Stomach smooth muscle (tissue), 2 donors: ENCODE measurements around the gene DCAF7.

Experiments used
- H3K27ac ChIP-seq: one replicate; pipeline ENCODE4 v1.7.0; 2013; ENCODE audit warnings: mild to moderate bottlenecking, low read length, inconsistent platforms
- H3K27me3 ChIP-seq, 2 donors: one replicate each; pipeline ENCODE4 v1.7.0; 2013; ENCODE audit warnings: low read length in 2 of 2; ENCODE audit not compliant: insufficient read depth in 2 of 2, control insufficient read depth in 1 of 2
- H3K36me3 ChIP-seq, 2 donors: one replicate each; pipeline ENCODE4 v1.7.0; 2013; ENCODE audit warnings: low read length in 2 of 2; ENCODE audit not compliant: control insufficient read depth in 2 of 2, insufficient read depth in 2 of 2
- H3K4me1 ChIP-seq: one replicate; pipeline ENCODE4 v1.7.0; 2013; ENCODE audit warnings: low read length; ENCODE audit not compliant: control insufficient read depth, insufficient read depth
- H3K4me3 ChIP-seq, 2 donors: one replicate each; pipeline ENCODE4 v1.7.0; 2013; ENCODE audit warnings: low read length in 2 of 2
- H3K9ac ChIP-seq, 2 donors: one replicate each; pipeline ENCODE4 v1.7.0; 2013; ENCODE audit warnings: low read length in 2 of 2, mild to moderate bottlenecking in 1 of 2
- H3K9me3 ChIP-seq, 2 donors: one replicate each; pipeline ENCODE4 v1.7.0; 2013; ENCODE audit warnings: low read length in 2 of 2; ENCODE audit not compliant: control insufficient read depth in 2 of 2
- donor health status: healthy.
- donor health status: Pancreatic carcinoma.

DCAF7 gene

GRCh38 chr17:63514974-63515373, 35.3 kb upstream of the DCAF7 start:
- H3K36me3 ChIP-seq, result no peaks in the 10 kb centered on the region
- H3K9me3 ChIP-seq, result no peaks in the 10 kb centered on the region
- H3K9ac ChIP-seq, result no peak overlapping the region
- peaks cover 0 to 6% of the 10 kb centered on the region in 2 donors for H3K27me3 ChIP-seq
- no peak overlapping the region for H3K4me3 ChIP-seq
- no peak overlapping the region for H3K27ac ChIP-seq
- no peaks in the 10 kb centered on the region for H3K4me1 ChIP-seq

GRCh38 chr17:63515426-63515825, 34.9 kb upstream of the DCAF7 start:
- Histone ChIP-seq H3K9ac (no peak overlapping the region), H3K4me3 (no peak overlapping the region), H3K9me3 (no peaks in the 10 kb centered on the region), H3K27me3 (peaks cover 0 to 6% of the 10 kb centered on the region in 2 donors), H3K27ac (no peak overlapping the region), H3K4me1 (no peaks in the 10 kb centered on the region), H3K36me3 (no peaks in the 10 kb centered on the region)

- Histone ChIP-seq H3K4me3 (no peak overlapping the region), H3K9me3 (no peaks in the 10 kb centered on the region), H3K27me3 (peaks cover 0 to 6% of the 10 kb centered on the region in 2 donors), H3K4me1 (no peaks in the 10 kb centered on the region), H3K9ac (no peak overlapping the region), H3K27ac (no peak overlapping the region), H3K36me3 (no peaks in the 10 kb centered on the region)
Measured at GRCh38 chr17:63516910-63517824, 33.1 kb upstream of the DCAF7 start.

- H3K27ac ChIP-seq, result no peak overlapping the region
- no peak overlapping the region for H3K9ac ChIP-seq
- H3K4me3 ChIP-seq, result no peak overlapping the region
- H3K4me1 ChIP-seq, result no peaks in the 10 kb centered on the region
- no peaks in the 10 kb centered on the region for H3K9me3 ChIP-seq
- H3K36me3 ChIP-seq, result no peaks in the 10 kb centered on the region
- peaks cover 0 to 6% of the 10 kb centered on the region in 2 donors for H3K27me3 ChIP-seq
Measured at GRCh38 chr17:63517825-63518534, 32.3 kb upstream of the DCAF7 start.

DNA sequence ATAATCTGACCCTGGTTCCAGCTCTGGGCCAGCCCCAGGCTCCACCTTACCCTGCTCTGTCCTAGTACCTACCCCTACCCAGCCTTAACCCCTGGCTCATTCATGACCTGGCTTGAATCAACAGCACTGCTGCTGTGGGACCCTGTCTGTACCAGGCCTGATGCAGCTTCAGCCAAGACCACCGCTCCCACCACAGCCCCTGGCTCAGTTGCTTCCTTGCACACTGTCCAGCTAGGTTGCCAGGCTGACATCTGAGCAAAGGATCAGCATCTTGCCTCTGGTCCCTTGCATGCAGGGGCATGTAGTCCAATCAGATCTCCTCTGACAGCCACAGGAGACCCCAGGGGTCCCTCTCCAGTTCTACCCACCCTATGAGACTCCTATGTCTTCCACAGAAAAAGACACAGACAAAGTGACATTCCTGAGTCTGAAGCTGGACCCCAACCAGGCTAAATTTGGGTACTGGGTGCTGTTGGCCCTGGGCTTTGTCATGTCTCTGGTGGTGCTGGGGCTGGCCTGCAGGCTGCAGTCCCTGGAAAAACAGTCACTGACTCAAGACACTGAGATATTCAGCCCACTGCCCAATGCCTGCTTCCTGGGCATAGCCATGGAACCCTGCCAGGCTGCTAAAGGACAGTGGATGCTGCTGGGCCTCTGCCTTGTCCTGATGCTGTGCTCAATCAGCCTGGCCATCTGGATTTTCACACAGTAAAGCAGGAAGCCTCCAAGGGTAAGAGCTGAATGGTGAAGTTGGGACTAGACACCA, 31.0 kb upstream of the DCAF7 start:
- no peaks in the 10 kb centered on the region for H3K36me3 ChIP-seq
- H3K27ac ChIP-seq, result no peak overlapping the region
- H3K4me1 ChIP-seq, result no peaks in the 10 kb centered on the region
- no peak overlapping the region for H3K9ac ChIP-seq
- no peak overlapping the region for H3K4me3 ChIP-seq
- H3K9me3 ChIP-seq, result no peaks in the 10 kb centered on the region
- H3K27me3 ChIP-seq, result peaks cover 0 to 9% of the 10 kb centered on the region in 2 donors

DNA sequence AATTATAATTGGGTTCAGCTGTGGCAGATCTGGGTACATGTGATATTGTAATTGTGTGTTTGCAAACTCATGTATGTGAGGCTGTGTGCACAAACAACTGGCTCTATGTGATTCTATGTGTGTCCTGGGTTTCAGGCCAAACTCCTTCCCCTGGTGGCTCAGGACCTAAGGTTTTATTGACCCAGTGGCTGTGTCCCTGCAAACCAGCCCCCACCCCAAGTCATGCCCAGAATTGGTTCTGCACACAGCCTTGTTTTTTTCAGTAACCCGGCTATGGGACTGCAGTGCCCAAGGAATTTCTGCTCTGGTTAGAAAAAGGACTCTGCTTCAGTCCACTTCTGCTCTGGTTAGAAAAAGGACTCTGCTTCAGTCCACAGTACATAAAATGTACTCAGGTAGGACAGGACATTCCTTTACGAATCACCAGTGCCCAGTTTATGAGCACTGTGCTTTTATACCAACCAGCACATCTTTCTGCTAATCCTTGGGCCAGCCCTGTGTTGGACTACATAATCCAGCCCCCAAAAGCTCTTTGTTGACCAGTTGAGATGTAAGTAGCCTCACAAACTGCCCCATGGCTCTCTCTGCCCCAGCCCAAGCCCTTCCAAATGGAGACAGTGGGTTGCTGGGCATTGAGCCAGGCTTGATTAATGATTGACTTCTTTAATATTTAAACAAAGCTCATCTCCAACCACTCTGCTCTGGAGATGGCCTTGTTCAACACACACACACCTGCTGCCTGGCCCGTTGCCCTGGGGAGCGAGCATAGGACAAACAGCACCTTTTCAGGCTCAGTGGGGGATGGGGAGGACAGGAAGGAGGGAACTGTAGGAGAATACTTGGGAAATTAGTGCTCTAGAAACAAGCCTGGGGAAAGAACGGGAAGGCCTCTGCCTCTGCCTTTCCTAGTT, 30.1 kb upstream of the DCAF7 start:
- no peak overlapping the region for H3K27ac ChIP-seq

GRCh38 chr17:63523253-63523855, 26.9 kb upstream of the DCAF7 start, which contains the start of gene KCNH6:
TSS of gene KCNH6 (plus strand) at chr17:63523358. CDS start at chr17:63523414, 56 bp downstream.
- no peaks in the 10 kb centered on the region for H3K4me1 ChIP-seq
- H3K4me3 ChIP-seq, result no peak within 1 kb of the TSS
- no peak within 1 kb of the TSS for H3K27ac ChIP-seq
- H3K36me3 ChIP-seq, result no peaks in the 10 kb centered on the region
- H3K9me3 ChIP-seq, result no peaks in the 10 kb centered on the region
- no peak within 1 kb of the TSS for H3K9ac ChIP-seq
- peaks cover 3 to 13% of the 10 kb centered on the region in 2 donors for H3K27me3 ChIP-seq

More for the DNA sequence above, 30.1 kb upstream of the DCAF7 start:
- Histone ChIP-seq H3K9ac (no peak overlapping the region), H3K4me3 (no peak overlapping the region), H3K9me3 (no peaks in the 10 kb centered on the region), H3K4me1 (no peaks in the 10 kb centered on the region), H3K36me3 (no peaks in the 10 kb centered on the region), H3K27me3 (peaks cover 3 to 16% of the 10 kb centered on the region in 2 donors)

DNA sequence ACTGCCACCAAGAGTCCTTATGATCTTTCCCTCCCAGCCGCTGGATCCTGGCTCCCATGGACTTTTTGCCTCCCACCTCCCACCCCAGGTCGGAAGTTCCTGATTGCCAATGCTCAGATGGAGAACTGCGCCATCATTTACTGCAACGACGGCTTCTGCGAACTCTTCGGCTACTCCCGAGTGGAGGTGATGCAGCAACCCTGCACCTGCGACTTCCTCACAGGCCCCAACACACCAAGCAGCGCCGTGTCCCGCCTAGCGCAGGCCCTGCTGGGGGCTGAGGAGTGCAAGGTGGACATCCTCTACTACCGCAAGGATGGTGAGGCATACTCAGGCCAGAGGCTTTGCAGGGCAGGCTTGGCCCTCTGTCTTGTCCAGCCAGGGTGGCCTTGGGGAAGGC, 26.2 kb upstream of the DCAF7 start:
- no peaks in the 10 kb centered on the region for H3K36me3 ChIP-seq
- H3K4me1 ChIP-seq, result no peaks in the 10 kb centered on the region
- H3K9me3 ChIP-seq, result no peaks in the 10 kb centered on the region
- H3K27me3 ChIP-seq, result peaks cover 3 to 13% of the 10 kb centered on the region in 2 donors
- no peak overlapping the region for H3K9ac ChIP-seq
- H3K4me3 ChIP-seq, result no peak overlapping the region
- no peak overlapping the region for H3K27ac ChIP-seq

DNA sequence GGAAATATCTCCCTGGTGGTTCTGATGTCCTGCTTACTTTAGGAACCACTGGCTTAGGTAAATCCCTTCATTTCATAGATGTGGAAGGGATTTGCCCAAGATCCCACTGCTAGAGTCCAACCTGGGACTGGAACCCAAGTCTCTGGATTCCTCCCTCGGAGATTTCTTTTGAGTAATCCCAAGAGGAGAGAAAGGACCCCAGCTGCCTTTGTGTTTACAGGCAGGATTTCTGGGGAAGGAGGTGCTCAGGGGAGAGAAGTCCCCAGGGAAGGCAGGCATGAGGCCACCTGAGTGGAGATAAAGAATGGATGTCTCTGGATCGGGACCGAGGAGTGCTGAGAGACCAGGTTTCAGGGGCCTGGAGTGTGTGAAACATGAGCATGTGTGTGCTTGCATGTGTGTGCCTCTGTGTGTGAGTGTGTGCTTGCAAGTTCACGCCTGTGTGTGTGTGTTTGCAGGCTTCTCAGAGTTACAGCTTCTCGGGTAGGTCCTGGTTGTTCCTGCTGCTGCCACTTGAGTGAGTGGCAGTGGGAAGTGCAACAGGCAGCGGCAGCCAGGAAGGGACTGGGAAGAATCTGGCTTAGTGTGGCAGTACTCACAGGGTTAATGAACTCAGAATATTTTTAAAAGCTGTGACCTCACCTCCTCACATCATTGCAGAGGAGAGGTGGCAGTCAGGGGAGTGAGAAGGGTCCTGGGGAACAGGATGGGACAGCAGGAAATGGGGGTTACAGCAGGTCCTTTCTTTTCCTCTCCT, 24.9 kb upstream of the DCAF7 start:
- H3K27me3 ChIP-seq, result peaks cover 3 to 13% of the 10 kb centered on the region in 2 donors

More for the DNA sequence above, 24.9 kb upstream of the DCAF7 start:
- Histone ChIP-seq H3K9ac (no peak overlapping the region), H3K27ac (no peak overlapping the region), H3K4me3 (no peak overlapping the region), H3K36me3 (no peaks in the 10 kb centered on the region), H3K9me3 (no peaks in the 10 kb centered on the region), H3K4me1 (no peaks in the 10 kb centered on the region)
